Heart left ventricle (tissue), 16 donors: ENCODE measurements around the gene ANKRD30A. TPM values are rescaled to one million over a fixed set of nuclear protein-coding genes. Genes with fewer than 3 reads are reported as not detected.

Experiments used
- ATAC-seq, 4 donors: fragments of 200-7000 bp; cut with Tn5 transposase; one replicate each; pipeline ENCODE4 v1.9.1; 2020 to 2022; ENCODE audit warnings: moderate library complexity in 4 of 4, mild to moderate bottlenecking in 3 of 4, moderate number of reproducible peaks in 1 of 4
- DNase-seq, 5 donors: peaks; one replicate each; pipeline ENCODE4 v3.0.0-alpha.2; 2020
- H3K27ac ChIP-seq, 12 donors: fragments of 200-600 bp; sonication (generic) in 4 of 12; one replicate each; pipeline versions ENCODE4 v1.5.0 to v1.8.0; 2016 to 2022; ENCODE audit warnings: mild to moderate bottlenecking in 2 of 12
- H3K27me3 ChIP-seq, 9 donors: fragments of 200-600 bp; sonication (generic) in 2 of 9; one replicate each; pipeline versions ENCODE4 v1.5.1 to v1.8.0; 2016 to 2022; ENCODE audit warnings: mild to moderate bottlenecking in 3 of 9
- H3K36me3 ChIP-seq, 9 donors: fragments of 200-600 bp; sonication (generic) in 2 of 9; one replicate each; pipeline versions ENCODE4 v1.5.0 to v1.8.0; 2018 to 2022; ENCODE audit warnings: mild to moderate bottlenecking in 2 of 9
- H3K4me1 ChIP-seq, 12 donors: fragments of 200-600 bp; sonication (generic) in 4 of 12; one replicate each; pipeline versions ENCODE4 v1.5.0 to v1.8.0; 2016 to 2022; ENCODE audit warnings: mild to moderate bottlenecking in 3 of 12
- H3K4me3 ChIP-seq, 12 donors: fragments of 200-600 bp; sonication (generic) in 4 of 12; one replicate each; pipeline versions ENCODE4 v1.5.0 to v1.8.0; 2017 to 2022; ENCODE audit warnings: mild to moderate bottlenecking in 9 of 12, moderate library complexity in 4 of 12
- H3K9me3 ChIP-seq, 12 donors: fragments of 200-600 bp; sonication (generic) in 4 of 12; one replicate each; pipeline versions ENCODE4 v1.5.0 to v1.8.0; 2016 to 2022; ENCODE audit warnings: mild to moderate bottlenecking in 1 of 12
- POLR2A ChIP-seq, 2 donors: fragments of 450-650 bp; IDR thresholded peaks; one replicate each; pipeline ENCODE4 v1.6.1; 2017; ENCODE audit warnings: antibody characterized with exemption in 2 of 2, mild to moderate bottlenecking in 2 of 2, moderate library complexity in 2 of 2
- WGBS, 4 donors: extraction: QIAGEN DNeasy Blood & Tissue Kit in 2 of 4; methylation state at CpG; one replicate each; pipeline versions ENCODE4 v1.1.5 to v1.1.7; 2013 to 2018; 5-methylcytosine and 5-hydroxymethylcytosine counted together
- intact Hi-C, 10 donors: fragments of 100-400 bp; cut with DNase I; formaldehyde crosslinking; loops; one replicate each; pipeline versions ENCODE4 v1.11.1 to v1.14.2; 2022
- polyA plus RNA-seq, 2 donors: library from polyadenylated mRNA; stranded (reverse); fragments of 200-250 nt; gene quantifications; one replicate each; pipeline ENCODE4 v1.2.3, GENCODE V29; 2013
- total RNA-seq, 9 donors: library from RNA; depleted of rRNA in 2 of 9; stranded (reverse); fragments of >200 nt in 2 of 9; fragmentation: NEBNext Ultra II Directional in 3 of 9; extraction: Animal tissue kit (Norgen Biotek cat#: 25700) in 3 of 9; gene quantifications; one replicate each; pipeline versions ENCODE4 v1.1.0 to v1.2.4, GENCODE V29; 2016 to 2023
- TF ChIP-seq, protein P1 (sequence below), 12 donors: fragments of 200-600 bp; sonication (generic) in 4 of 12; IDR thresholded peaks; one replicate each; pipeline versions ENCODE4 v1.5.0 to v1.8.0; 2018 to 2022; ENCODE audit warnings: antibody characterized with exemption in 12 of 12, mild to moderate bottlenecking in 5 of 12
- donor health status: ischemic (EF 13 %, LVEDD 7.1; RV severe dilation, severe dysfunction).
- donor health status: healthy with polysubstance abuse.
- donor health status: DM: no; HTN: yes; CAD: no.
- donor health status: DM: no; HTN: no; CAD: no.
- donor health status: ischemic (EF 25% LVEDD 6.9; RV normal size, moderate dysfunction).
- donor health status: ischemic (EF 25% LVEDD 5.7; RV mildly dilated, moderate dysfunction).
- donor health status: healthy.
- donor health status: DM: yes; HTN: yes; CAD: no.
- donor health status: ischemic (EF 35%, LVEDD 5.7; RV mildly dilated, moderate dysfunction).
- donor health status: nonischemic (EF 11% LVEDD 7.7; RV severe dilation, severe dysfunction).
- donor health status: DM: yes; HTN: yes; CAD: no.
- donor health status: PGD.
- donor health status: ischemic (EF 29% LVEDD 5.4; RV normal size, mild dysfunction).
- donor health status: nonischemic (EF 23%, LVEDD 6.1; RV moderate dilation, normal function).

ANKRD30A gene
- total and polyA plus RNA-seq, 11 donors, result not detected

DNA sequence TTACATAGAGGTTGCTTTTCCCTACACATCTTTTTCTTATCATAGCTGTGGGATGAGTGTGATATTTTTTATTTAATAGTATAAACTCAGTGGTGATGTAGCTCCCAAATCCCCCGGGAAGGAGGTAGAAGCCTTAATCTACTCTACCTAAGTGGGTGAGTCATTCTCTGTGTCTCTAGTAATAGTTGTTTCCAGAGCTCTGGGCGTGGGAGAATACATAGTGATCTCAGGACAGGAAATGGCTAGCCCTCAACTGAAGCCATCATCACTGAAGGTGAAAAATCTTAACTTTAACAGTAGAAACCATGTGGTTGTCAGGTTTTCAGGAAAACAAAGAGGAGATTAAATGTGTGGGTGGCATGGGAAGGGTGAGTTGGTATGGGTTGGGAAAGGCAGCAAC is 278.4 kb downstream of the ANKRD30A start:
- Histone ChIP-seq H3K36me3 (no peaks in the 10 kb centered on the region), H3K27me3 (no peaks in the 10 kb centered on the region), H3K27ac (no peak overlapping the region), H3K4me3 (no peak overlapping the region), H3K4me1 (no peaks in the 10 kb centered on the region), H3K9me3 (peaks cover 0 to 11% (median 0%) of the 10 kb centered on the region in 12 donors)
- DNase-seq (no peak), ATAC-seq (no peak)
- intact Hi-C loops, result no loop called here
- WGBS, 4 donors, result 41 to 56% (median 45%) methylated on average over 2 of the region's 2 CpGs
- TF ChIP-seq, protein P1, sequence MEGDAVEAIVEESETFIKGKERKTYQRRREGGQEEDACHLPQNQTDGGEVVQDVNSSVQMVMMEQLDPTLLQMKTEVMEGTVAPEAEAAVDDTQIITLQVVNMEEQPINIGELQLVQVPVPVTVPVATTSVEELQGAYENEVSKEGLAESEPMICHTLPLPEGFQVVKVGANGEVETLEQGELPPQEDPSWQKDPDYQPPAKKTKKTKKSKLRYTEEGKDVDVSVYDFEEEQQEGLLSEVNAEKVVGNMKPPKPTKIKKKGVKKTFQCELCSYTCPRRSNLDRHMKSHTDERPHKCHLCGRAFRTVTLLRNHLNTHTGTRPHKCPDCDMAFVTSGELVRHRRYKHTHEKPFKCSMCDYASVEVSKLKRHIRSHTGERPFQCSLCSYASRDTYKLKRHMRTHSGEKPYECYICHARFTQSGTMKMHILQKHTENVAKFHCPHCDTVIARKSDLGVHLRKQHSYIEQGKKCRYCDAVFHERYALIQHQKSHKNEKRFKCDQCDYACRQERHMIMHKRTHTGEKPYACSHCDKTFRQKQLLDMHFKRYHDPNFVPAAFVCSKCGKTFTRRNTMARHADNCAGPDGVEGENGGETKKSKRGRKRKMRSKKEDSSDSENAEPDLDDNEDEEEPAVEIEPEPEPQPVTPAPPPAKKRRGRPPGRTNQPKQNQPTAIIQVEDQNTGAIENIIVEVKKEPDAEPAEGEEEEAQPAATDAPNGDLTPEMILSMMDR (IDR thresholded peaks at IDR 0.05), result no peak
- TF ChIP-seq POLR2A (IDR thresholded peaks at IDR 0.05), result no peak
